Caki2 (cell line): Measurements from ENCODE around the gene PYDC2. TPM values are rescaled to one million over a fixed set of nuclear protein-coding genes. Genes with fewer than 3 reads are reported as not detected.

Experiments used
- DNase-seq: peaks from one replicate; pipeline ENCODE4 v3.0.0-alpha.2; 2015; ENCODE audit warnings: low read depth
- in situ Hi-C: cut with HindIII; loops from 2 replicates; pipeline ENCODE4 v1.10.0; 2016; ENCODE audit warnings: low sequenced_read_pairs, low pct_unique_long_range_greater_than_20kb, mixed read lengths
- total RNA-seq: library from RNA; depleted of rRNA; stranded (reverse); fragments of >200 nt; shearing (Covaris generic); gene quantifications from 2 replicates; pipeline ENCODE4 v1.2.3, GENCODE V29; 2014; ENCODE audit warnings: low replicate concordance; rRNA removed

The PYDC2 gene
- not detected in 2 replicates for total RNA-seq

- DNase-seq, result no peak
- in situ Hi-C loops, result no loop called here
Measured at GRCh38 chr3:191461113-191461595, at the start of gene PYDC2. TSS of gene PYDC2 (plus strand) at chr3:191461163. CDS start at chr3:191461163, 0 bp downstream.

- no peak for DNase-seq
- in situ Hi-C loops, result loop anchor here (25.0 kb wide), 1 partner anchor 1025 kb away; no protein-coding TSS in a partner anchor
Measured at GRCh38 chr3:191412759-191413158, 48.2 kb upstream of the PYDC2 start.

DNA sequence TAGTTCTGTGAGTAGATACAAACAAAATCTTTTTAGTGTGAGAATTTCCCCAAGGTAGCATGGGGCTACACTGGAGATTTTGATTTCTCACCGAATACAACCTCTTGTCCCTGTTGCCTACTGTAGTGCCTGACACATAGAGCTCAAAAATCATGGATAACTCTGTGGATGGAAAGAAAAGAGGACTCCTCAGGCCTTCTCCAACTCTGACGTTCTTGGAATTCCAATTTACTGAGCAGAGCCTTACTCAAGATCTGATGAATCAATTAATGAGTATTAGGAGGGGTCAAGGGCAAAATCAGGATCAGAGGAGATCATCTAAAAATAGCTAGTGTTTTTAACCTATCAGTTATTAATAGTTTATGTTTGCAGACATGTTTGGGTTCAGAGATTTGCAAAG lies 46.7 kb upstream of the PYDC2 start:
- in situ Hi-C loops, result loop anchor here (25.0 kb wide), 1 partner anchor 1023 kb away; no protein-coding TSS in a partner anchor
- DNase-seq, result no peak

- DNase-seq, result no peak
- in situ Hi-C loops, result loop anchor here (25.0 kb wide), 1 partner anchor 1023 kb away; no protein-coding TSS in a partner anchor
Measured at GRCh38 chr3:191414732-191415131, 46.2 kb upstream of the PYDC2 start.

DNA sequence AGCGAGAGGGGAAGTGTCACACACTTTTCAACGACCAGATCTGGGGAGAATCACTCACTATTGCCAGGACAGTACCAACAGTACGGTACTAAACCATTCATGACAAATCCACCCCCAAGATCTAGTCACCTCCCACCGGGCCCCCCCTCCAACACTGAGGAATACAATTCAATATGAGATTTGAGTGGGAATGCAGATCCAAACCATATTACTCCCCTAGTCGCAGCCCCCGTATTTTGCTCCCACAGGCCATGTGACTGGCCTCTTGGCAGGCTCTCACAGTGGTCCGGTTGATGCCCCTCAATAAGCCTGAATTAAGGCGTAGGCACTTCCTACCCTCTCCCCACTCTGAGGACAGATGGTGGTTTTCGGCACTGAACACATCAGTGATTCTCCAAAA lies 45.4 kb upstream of the PYDC2 start:
- no peak for DNase-seq
- in situ Hi-C loops, result loop anchor here (25.0 kb wide), 1 partner anchor 1022 kb away; no protein-coding TSS in a partner anchor

- in situ Hi-C loops, result loop anchor here (25.0 kb wide), 1 partner anchor 1020 kb away; no protein-coding TSS in a partner anchor
- no peak for DNase-seq
Measured at GRCh38 chr3:191417457-191417729, 43.6 kb upstream of the PYDC2 start.

DNA sequence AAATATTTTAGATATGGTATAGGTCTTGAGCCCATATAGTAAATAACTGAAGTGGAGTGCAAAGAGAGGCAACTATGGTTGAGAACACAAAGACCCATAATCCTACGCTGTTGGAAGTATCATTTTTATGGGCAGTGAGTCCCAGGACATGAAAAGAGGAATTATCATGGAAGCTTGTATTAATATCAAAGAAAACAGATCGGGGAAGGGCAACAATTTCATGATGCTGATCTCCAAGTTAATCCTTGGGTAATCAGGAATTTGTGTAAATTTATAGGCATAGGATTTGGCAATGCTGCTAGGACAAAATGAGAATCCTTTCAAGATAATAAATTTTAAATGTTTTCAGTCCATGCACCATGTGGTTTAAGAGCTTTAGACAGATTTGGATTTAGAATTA lies 40.2 kb upstream of the PYDC2 start:
- in situ Hi-C loops, result loop anchor here (25.0 kb wide), 1 partner anchor 1017 kb away; no protein-coding TSS in a partner anchor
- no peak for DNase-seq

GRCh38 chr3:191424881-191425280 lies 36.1 kb upstream of the PYDC2 start:
- in situ Hi-C loops, result loop anchor here (25.0 kb wide), 1 partner anchor 1012 kb away; no protein-coding TSS in a partner anchor
- no peak for DNase-seq

- in situ Hi-C loops, result no loop called here
- no peak for DNase-seq
Measured at GRCh38 chr3:191425322-191425734, 35.6 kb upstream of the PYDC2 start.

GRCh38 chr3:191426311-191426710 lies 34.7 kb upstream of the PYDC2 start:
- in situ Hi-C loops, result no loop called here
- DNase-seq, result no peak

DNA sequence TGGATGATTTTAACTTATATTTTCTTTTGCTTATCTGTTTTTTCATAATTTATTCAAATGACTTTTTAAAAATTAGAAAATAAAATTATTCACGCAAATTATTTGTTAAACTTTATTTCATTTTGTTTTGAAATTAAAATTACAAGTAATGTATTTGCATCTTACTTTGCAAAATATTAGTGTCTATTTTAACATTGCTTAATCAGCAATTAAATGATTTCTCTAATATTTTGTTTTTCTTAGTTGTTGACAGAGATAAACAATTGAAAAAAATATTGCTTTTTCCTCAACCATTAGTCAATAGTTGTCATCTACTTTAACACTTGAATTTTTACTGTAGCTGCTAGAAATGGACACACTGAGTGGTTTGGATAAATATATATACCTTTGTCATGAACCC lies 32.8 kb upstream of the PYDC2 start:
- no peak for DNase-seq
- in situ Hi-C loops, result no loop called here

GRCh38 chr3:191430103-191430502 lies 30.9 kb upstream of the PYDC2 start:
- DNase-seq, result no peak
- in situ Hi-C loops, result no loop called here

DNA sequence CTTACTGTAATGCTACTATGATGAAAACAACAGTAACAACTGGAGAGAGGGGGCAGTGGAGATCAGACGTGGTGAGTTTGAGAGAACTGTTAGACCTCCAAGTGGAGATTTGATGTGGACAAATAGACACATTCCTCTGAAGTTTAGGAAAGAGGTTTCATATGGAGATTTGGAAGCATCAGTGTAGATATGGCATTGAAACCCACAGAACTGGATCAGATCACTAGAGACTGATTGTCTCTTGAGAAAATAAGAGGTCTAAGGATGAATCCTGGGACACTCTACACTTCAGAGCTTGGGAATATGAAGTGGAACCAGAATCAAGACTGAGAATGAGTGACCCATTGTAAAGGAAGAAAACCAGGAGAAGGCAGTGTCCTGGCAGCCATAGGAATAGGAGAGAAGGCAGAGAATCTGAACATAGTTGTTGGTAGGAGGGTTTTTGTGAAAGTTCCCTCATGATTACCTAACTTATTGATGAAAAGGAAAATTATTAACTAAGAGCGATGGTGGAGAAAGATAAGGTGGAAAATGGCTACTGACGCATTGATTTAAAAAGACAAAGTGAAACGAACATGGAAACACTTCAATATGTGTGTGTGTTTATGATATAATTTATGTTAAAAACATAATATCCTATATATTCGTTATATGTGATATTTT lies 29.7 kb upstream of the PYDC2 start:
- DNase-seq, result no peak
- in situ Hi-C loops, result no loop called here

DNA sequence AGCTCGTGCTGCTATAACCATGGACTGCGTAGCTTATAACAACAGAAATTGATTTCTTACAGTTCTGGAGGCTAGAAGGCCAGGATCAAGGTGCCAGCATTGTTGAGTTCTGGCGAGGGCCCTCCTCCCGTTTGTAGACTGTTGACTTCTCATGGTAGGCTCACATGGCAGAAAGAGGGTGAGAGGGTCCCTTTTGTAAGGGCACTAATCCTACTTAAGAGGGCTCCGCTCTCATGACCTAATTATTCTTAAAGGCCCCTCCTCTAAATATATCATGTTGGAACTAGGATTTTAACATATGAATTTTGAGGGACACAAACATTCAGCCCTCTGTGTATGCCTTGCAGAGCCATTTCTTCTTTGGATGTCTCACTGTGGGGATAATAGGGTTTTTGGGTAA lies 28.8 kb upstream of the PYDC2 start:
- DNase-seq, result no peak
- in situ Hi-C loops, result no loop called here

DNA sequence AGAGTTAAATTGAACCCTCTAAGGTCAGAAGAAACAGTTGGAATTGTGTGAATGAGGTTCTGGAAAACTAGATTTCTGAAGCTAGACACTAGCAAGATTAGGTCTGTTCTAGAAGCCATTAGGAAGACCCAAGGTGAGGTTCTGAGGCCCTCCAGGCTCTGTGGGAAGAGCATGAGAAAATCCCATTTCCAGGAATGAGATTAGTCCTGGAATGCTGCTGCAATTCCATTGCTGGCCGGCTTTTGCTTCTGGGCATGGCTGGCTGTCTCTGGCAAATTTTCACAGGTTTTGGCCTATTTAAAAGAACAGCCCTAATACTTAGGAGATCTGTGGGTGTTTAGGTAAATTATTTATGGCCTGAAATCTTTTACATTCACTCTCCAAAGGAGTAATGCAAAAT lies 26.9 kb upstream of the PYDC2 start:
- no peak for DNase-seq
- in situ Hi-C loops, result no loop called here

DNA sequence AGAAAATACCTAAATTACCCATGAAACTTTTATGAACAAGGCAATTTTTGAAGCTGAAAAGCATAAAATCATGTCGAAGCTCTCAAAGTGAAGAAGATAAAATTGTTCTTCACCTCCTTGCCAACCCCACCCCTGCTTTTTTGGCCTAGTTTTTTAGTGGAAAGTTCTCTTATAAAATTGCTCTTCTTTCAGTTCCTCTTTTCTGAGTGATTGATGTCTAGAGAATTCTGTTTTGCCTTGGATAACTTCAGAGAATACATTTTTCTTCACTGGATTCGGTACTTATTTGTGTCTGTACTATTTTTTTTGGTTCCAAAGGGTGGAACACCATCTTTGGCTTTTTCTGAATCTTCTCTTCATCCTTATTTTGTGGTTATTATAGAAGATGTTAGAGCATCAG lies 25.0 kb upstream of the PYDC2 start:
- no peak for DNase-seq
- in situ Hi-C loops, result no loop called here

GRCh38 chr3:191438150-191438814 lies 22.7 kb upstream of the PYDC2 start:
- in situ Hi-C loops, result no loop called here

GRCh38 chr3:191440532-191440931 lies 20.4 kb upstream of the PYDC2 start:
- in situ Hi-C loops, result no loop called here

More at GRCh38 chr3:191438150-191438814, 22.7 kb upstream of the PYDC2 start:
- DNase-seq, result no peak

DNA sequence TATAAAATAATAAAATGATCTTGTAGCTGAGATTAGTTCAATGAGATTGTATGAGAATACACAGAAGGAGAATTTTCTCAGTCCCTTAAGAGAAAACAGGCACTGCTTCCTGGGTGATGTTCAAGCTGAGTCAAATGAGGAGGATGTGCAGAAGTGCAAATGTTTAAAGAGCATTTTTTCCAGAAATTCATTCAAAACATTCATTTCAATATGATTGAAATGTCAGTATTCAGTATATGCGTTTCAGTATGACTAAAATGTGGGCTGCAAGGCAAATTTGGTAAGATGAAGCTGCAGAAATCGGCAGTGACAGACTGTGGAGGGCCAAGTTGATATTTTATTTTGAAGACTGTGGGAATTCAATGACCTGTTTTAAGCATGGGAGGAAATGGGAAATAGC lies 19.3 kb upstream of the PYDC2 start:
- no peak for DNase-seq
- in situ Hi-C loops, result no loop called here

More at GRCh38 chr3:191440532-191440931, 20.4 kb upstream of the PYDC2 start:
- no peak for DNase-seq
